Common myeloid progenitor, CD34-positive (primary cell): ENCODE results near the gene C14orf119.

Source experiments
- CTCF ChIA-PET: fragments of 350-600 bp; sonication (Branson Sonifier 250); formaldehyde crosslinking; loops from one replicate; lab custom pipeline; 2021; ENCODE audit warnings: antibody characterized with exemption; lab: Charles Lee
- POLR2A ChIA-PET: fragments of 350-600 bp; sonication (Branson Sonifier 250); formaldehyde crosslinking; loops from one replicate; lab custom pipeline; 2021; ENCODE audit warnings: antibody characterized with exemption; lab: Charles Lee
- DNase-seq, 3 donors: peaks; one replicate each; pipeline versions ENCODE4 v3.0.0 to v3.0.0-alpha.2; 2013
- H3K27ac ChIP-seq, 2 experiments: 1 replicate in 1 of 2; 2 replicates in 1 of 2; pipeline ENCODE4 v1.7.0; 2013; ENCODE audit warnings: inconsistent platforms in 2 of 2, low read length in 2 of 2, mild to moderate bottlenecking in 2 of 2, low read depth in 1 of 2, moderate library complexity in 1 of 2; ENCODE audit not compliant: severe bottlenecking in 2 of 2, insufficient read depth in 1 of 2, poor library complexity in 1 of 2
- H3K27me3 ChIP-seq, 5 experiments: replicated peaks in 2 of 5; 1 replicate in 3 of 5; 2 replicates in 2 of 5; pipeline versions ENCODE4 v1.6.1 to v1.7.0; 2013; ENCODE audit warnings: low read length in 4 of 5, mild to moderate bottlenecking in 2 of 5, moderate library complexity in 2 of 5, inconsistent platforms in 1 of 5; ENCODE audit not compliant: insufficient read depth in 5 of 5, control insufficient read depth in 4 of 5
- H3K36me3 ChIP-seq, 4 experiments: 1 replicate in 2 of 4; 2 replicates in 2 of 4; pipeline versions ENCODE4 v1.6.1 to v1.7.0; 2013; ENCODE audit warnings: low read length in 3 of 4, control low read depth in 1 of 4, mild to moderate bottlenecking in 1 of 4; ENCODE audit not compliant: control insufficient read depth in 4 of 4, insufficient read depth in 4 of 4
- H3K4me1 ChIP-seq, 4 experiments: 1 replicate in 3 of 4; 2 replicates in 1 of 4; pipeline versions ENCODE4 v1.6.1 to v1.7.1; 2013; ENCODE audit warnings: low read length in 3 of 4, mild to moderate bottlenecking in 3 of 4, control low read depth in 1 of 4, inconsistent platforms in 1 of 4, moderate library complexity in 1 of 4; ENCODE audit not compliant: control insufficient read depth in 4 of 4, insufficient read depth in 4 of 4; ENCODE audit errors: control extremely low read depth in 1 of 4
- H3K4me3 ChIP-seq, 7 experiments: 1 replicate in 4 of 7; 2 replicates in 3 of 7; pipeline versions ENCODE4 v1.5.1 to v1.7.0; 2013; ENCODE audit warnings: mild to moderate bottlenecking in 7 of 7, low read length in 6 of 7, moderate library complexity in 6 of 7, inconsistent platforms in 2 of 7, low read depth in 2 of 7, control low read depth in 1 of 7; ENCODE audit not compliant: insufficient read depth in 4 of 7, control insufficient read depth in 1 of 7; ENCODE audit errors: extremely low read depth in 1 of 7
- H3K9me3 ChIP-seq, 5 experiments: 1 replicate in 4 of 5; 2 replicates in 1 of 5; pipeline versions ENCODE4 v1.6.1 to v1.7.1; 2013; ENCODE audit warnings: low read length in 4 of 5, mild to moderate bottlenecking in 2 of 5, inconsistent platforms in 1 of 5, low read depth in 1 of 5, moderate library complexity in 1 of 5; ENCODE audit not compliant: control insufficient read depth in 4 of 5, insufficient read depth in 2 of 5; ENCODE audit errors: control extremely low read depth in 1 of 5
- WGBS: methylation state at CpG from one replicate; pipeline ENCODE4 v1.1.5; 2013; ENCODE audit not compliant: insufficient coverage; 5-methylcytosine and 5-hydroxymethylcytosine counted together

The C14orf119 gene

GRCh38 chr14:23146351-23146910, 51.1 kb downstream of the C14orf119 start:
- CTCF ChIA-PET, result interaction anchor here (1.2 to 1.6 kb wide), 3 partner anchors 16 to 41 kb away, joined by 3 to 4 read pairs (median 3); no protein-coding TSS in a partner anchor

GRCh38 chr14:23146980-23147379, 51.7 kb downstream of the C14orf119 start:
- H3K27me3 ChIP-seq, result no peaks in the 10 kb centered on the region
- 94% methylated on average over 3 of the region's 4 CpGs for WGBS
- no peak overlapping the region for H3K4me3 ChIP-seq
- H3K9me3 ChIP-seq, result no peaks in the 10 kb centered on the region
- no peak overlapping the region for H3K27ac ChIP-seq
- CTCF ChIA-PET, result interaction anchor here (1.2 to 1.4 kb wide), 2 partner anchors 15 to 40 kb away, joined by 3 read pairs; no protein-coding TSS in a partner anchor
- H3K36me3 ChIP-seq, result peaks cover 0 to 2% (median 0%) of the 10 kb centered on the region in 4 experiments
- no peak for DNase-seq
- POLR2A ChIA-PET, result no interaction called here
- H3K4me1 ChIP-seq, result no peaks in the 10 kb centered on the region

More at GRCh38 chr14:23146351-23146910, 51.1 kb downstream of the C14orf119 start:
- Histone ChIP-seq H3K36me3 (peaks cover 0 to 2% (median 0%) of the 10 kb centered on the region in 4 experiments), H3K9me3 (no peaks in the 10 kb centered on the region), H3K27ac (no peak overlapping the region), H3K27me3 (no peaks in the 10 kb centered on the region), H3K4me3 (no peak overlapping the region), H3K4me1 (no peaks in the 10 kb centered on the region)
- POLR2A ChIA-PET, result no interaction called here
- DNase-seq, result no peak
- WGBS, result 95% methylated on average over 2 of the region's 2 CpGs

- 100% methylated on average over 1 of the region's 1 CpG for whole genome bisulfite sequencing
- no peak for DNase-seq
- no peaks in the 10 kb centered on the region for H3K9me3 ChIP-seq
- CTCF ChIA-PET, result interaction anchor here (1.4 kb wide), 1 partner anchor 40 kb away, joined by 3 read pairs; no protein-coding TSS in a partner anchor
- H3K27me3 ChIP-seq, result no peaks in the 10 kb centered on the region
- H3K4me1 ChIP-seq, result no peaks in the 10 kb centered on the region
- no peak overlapping the region for H3K27ac ChIP-seq
- H3K36me3 ChIP-seq, result peaks cover 0 to 2% (median 0%) of the 10 kb centered on the region in 4 experiments
- POLR2A ChIA-PET, result no interaction called here
- H3K4me3 ChIP-seq, result no peak overlapping the region
These were observed 52.4 kb downstream of the C14orf119 start for GRCh38 chr14:23147676-23148075.

- no peak overlapping the region for H3K27ac ChIP-seq
- H3K27me3 ChIP-seq, result no peaks in the 10 kb centered on the region
- no peak overlapping the region for H3K4me3 ChIP-seq
- WGBS, result 100% methylated on average over 3 of the region's 5 CpGs
- peaks cover 0 to 2% (median 0%) of the 10 kb centered on the region in 4 experiments for H3K36me3 ChIP-seq
- ChIA-PET CTCF (no interaction called here), POLR2A (interaction anchor here (0.7 kb wide), 1 partner anchor 191 kb away, joined by 3 read pairs; no protein-coding TSS in a partner anchor)
- H3K9me3 ChIP-seq, result no peaks in the 10 kb centered on the region
- no peak for DNase-seq
- no peaks in the 10 kb centered on the region for H3K4me1 ChIP-seq
These were observed 53.4 kb downstream of the C14orf119 start for GRCh38 chr14:23148591-23149249.

- peaks cover 0 to 4% (median 0%) of the 10 kb centered on the region in 4 experiments for H3K4me1 ChIP-seq
- H3K9me3 ChIP-seq, result no peaks in the 10 kb centered on the region
- ChIA-PET CTCF (interaction anchor here (0.6 kb wide), 1 partner anchor 1416 kb away, joined by 3 read pairs; no protein-coding TSS in a partner anchor), POLR2A (interaction anchor here (0.7 kb wide), 1 partner anchor 190 kb away, joined by 3 read pairs; no protein-coding TSS in a partner anchor)
- H3K27me3 ChIP-seq, result no peaks in the 10 kb centered on the region
- H3K36me3 ChIP-seq, result peaks cover 0 to 2% (median 0%) of the 10 kb centered on the region in 4 experiments
- no peak overlapping the region for H3K4me3 ChIP-seq
- no peak for DNase-seq
- no peak overlapping the region for H3K27ac ChIP-seq
These were observed 54.4 kb downstream of the C14orf119 start for GRCh38 chr14:23149745-23150144.
